Measurements from ENCODE around the gene SHROOM3. TPM values are rescaled to one million over a fixed set of nuclear protein-coding genes. Genes with fewer than 3 reads are reported as not detected.

Gene SHROOM3
- total and polyA plus RNA-seq, 2 of the 13 experiments (the other 11 are each of a cell fraction or from before 2014, with no cell fraction given) = 0.01 TPM; not detected in 1

DNA sequence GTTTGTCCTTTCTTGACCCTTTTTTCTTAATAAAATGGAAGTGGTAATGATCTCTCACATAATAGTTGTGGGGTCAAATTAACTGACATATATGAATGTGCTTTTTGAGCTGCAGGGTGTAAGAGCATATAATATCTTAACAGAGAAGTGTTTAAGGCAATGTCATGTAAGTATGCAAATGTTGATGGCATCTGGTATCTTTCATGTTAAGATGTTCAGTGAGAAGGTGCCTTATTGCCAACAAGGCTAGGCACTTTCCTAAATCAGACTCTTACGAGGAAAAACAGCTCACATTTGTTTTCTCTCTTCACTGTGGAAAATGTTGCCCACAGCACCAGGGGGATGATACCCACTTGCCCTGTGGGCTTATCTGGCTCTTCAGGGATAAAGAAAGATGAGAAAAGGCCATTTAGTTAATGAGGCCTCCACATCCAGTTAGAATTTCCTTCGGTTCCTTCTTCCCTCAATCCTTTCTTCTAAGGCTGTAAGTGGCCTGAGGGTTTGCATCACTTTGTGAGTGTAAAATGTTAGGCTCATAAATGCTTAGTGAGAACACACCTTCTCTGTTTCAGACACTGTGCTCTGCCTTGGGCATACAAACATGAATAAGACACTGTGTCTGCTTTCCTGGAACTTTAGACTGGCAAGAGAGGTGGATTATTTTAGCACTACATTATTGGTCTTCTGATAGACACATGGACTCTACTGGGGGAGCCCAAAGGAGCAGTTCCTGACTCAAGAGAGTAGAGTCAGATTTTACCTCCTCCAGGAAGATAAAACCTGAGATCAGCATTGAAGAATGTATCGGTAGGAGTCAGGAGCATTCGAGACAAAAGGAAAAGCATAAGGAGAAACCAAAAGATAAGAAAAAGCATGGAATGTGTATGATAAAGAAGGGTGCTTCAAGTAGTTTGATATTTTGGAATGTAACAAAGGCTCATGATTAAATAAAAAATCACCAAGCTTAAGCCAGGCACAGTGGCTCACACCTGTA, 327.4 kb downstream of the SHROOM3 start:
- H2AFZ ChIP-seq (ENCODE audit: low read length) = no peak overlapping the region
- no peak overlapping the region for H3K9ac ChIP-seq (ENCODE audit: insufficient read depth, low read depth, low read length)
- POLR2A ChIA-PET = no interaction called here
- peaks cover 0 to 6% of the 10 kb centered on the region in 2 experiments; a peak in 2 of 5 replicates for H3K27me3 ChIP-seq (ENCODE audit: control insufficient read depth in 1 of 2, insufficient read depth in 2 of 2, low read length in 2 of 2)
- no peak for TF ChIP-seq ELK4 (CRISPR knock-in tag; IDR thresholded peaks at IDR 0.05; ENCODE audit: borderline replicate concordance)
- TF ChIP-seq ZSCAN22 (CRISPR knock-in tag; IDR thresholded peaks at IDR 0.05) = no peak
- TF ChIP-seq ZNF24 (IDR thresholded peaks at IDR 0.05) = no peak
- no peak for TF ChIP-seq THAP7 (CRISPR knock-in tag; IDR thresholded peaks at IDR 0.05)
- TF ChIP-seq NFIB (CRISPR knock-in tag; IDR thresholded peaks at IDR 0.05; ENCODE audit: borderline replicate concordance) = no peak
- TF ChIP-seq MEF2D (CRISPR knock-in tag; IDR thresholded peaks at IDR 0.05) = no peak
- no peak for TF ChIP-seq ZNF207 (IDR thresholded peaks at IDR 0.05; ENCODE audit: borderline replicate concordance)
- no peak for TF ChIP-seq ZNF674 (CRISPR knock-in tag; IDR thresholded peaks at IDR 0.05; ENCODE audit: low read depth)
- TF ChIP-seq FOSL2 (CRISPR knock-in tag; IDR thresholded peaks at IDR 0.05) = no peak
- TF ChIP-seq, protein P1, sequence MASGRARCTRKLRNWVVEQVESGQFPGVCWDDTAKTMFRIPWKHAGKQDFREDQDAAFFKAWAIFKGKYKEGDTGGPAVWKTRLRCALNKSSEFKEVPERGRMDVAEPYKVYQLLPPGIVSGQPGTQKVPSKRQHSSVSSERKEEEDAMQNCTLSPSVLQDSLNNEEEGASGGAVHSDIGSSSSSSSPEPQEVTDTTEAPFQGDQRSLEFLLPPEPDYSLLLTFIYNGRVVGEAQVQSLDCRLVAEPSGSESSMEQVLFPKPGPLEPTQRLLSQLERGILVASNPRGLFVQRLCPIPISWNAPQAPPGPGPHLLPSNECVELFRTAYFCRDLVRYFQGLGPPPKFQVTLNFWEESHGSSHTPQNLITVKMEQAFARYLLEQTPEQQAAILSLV (CRISPR knock-in tag; IDR thresholded peaks at IDR 0.05; ENCODE audit: borderline replicate concordance) = no peak
- no peak for TF ChIP-seq KDM1A (CRISPR knock-in tag; IDR thresholded peaks at IDR 0.05)
- TF ChIP-seq ONECUT2 (CRISPR knock-in tag; IDR thresholded peaks at IDR 0.05) = no peak
- no peak for TF ChIP-seq SMAD9 (CRISPR knock-in tag; IDR thresholded peaks at IDR 0.05)
- TF ChIP-seq KAT2B (IDR thresholded peaks at IDR 0.05; ENCODE audit: borderline replicate concordance, low read depth, low read length) = no peak
- TF ChIP-seq RCOR2 (CRISPR knock-in tag; IDR thresholded peaks at IDR 0.05) = no peak
- TF ChIP-seq SKI (IDR thresholded peaks at IDR 0.05; ENCODE audit: partially characterized antibody) = no peak
- no peak for TF ChIP-seq FOXA1 (IDR thresholded peaks at IDR 0.05)
- TF ChIP-seq FOXA1 (CRISPR knock-in tag; IDR thresholded peaks at IDR 0.05) = no peak
- TF ChIP-seq KAT8 (CRISPR knock-in tag; IDR thresholded peaks at IDR 0.05) = no peak
- TF ChIP-seq IRF2 (CRISPR knock-in tag; IDR thresholded peaks at IDR 0.05) = no peak
- no peak for TF ChIP-seq KDM5A (IDR thresholded peaks at IDR 0.05; ENCODE audit: borderline replicate concordance, low read length)
- H3K4me1 ChIP-seq (ENCODE audit: insufficient read depth, low read length) = no peaks in the 10 kb centered on the region
- no peaks in the 10 kb centered on the region for H4K20me1 ChIP-seq (ENCODE audit: insufficient read depth, low read length)
- intact Hi-C loops (cut with micrococcal nuclease; ENCODE audit: unreplicated experiment) = no loop called here
- FAIRE-seq = no peak
- H3K36me3 ChIP-seq (replicated peaks in 1 of 2; ENCODE audit: control insufficient read depth in 1 of 2, insufficient read depth in 2 of 2, low read length in 2 of 2) = no peaks in the 10 kb centered on the region
- H3K79me2 ChIP-seq (ENCODE audit: insufficient read depth, low read length) = no peaks in the 10 kb centered on the region
- H3K9me3 ChIP-seq (ENCODE audit: low read length) = no peaks in the 10 kb centered on the region
- CTCF ChIA-PET (ENCODE audit: low intra/inter-chr PET ratio, low total read pairs) = no interaction called here
- in situ Hi-C loops (cut with HindIII; ENCODE audit: extremely low pct_ligation_motif_present, low pct_unique_long_range_greater_than_20kb) = no loop called here
- no peak for DNase-seq (ENCODE audit: low spot score)
- no peak overlapping the region for H3K27ac ChIP-seq (ENCODE audit: extremely low read length, insufficient read depth, low read length)
- 65% methylated on average over 4 of the region's 4 CpGs for WGBS (ENCODE audit: low lambda C conversion rate)
- no peak for ATAC-seq
- no peak overlapping the region for H3K4me2 ChIP-seq (ENCODE audit: low read depth, low read length)
- no TSS peak for BruUV-seq (replicated peaks)
- no peak overlapping the region for H3K4me3 ChIP-seq (replicated peaks in 1 of 3; ENCODE audit: insufficient read depth in 1 of 3, low read depth in 2 of 3, low read length in 3 of 3)

Data from HepG2 (cell line).